NCI-H1105 treated with DMSO at 0.1 percent for 48 hours (cell line): ENCODE measurements around the gene LATS1.

Source experiments
- DNase-seq: peaks from one replicate; lab custom pipeline; 2025; lab: John Stamatoyannopoulos, UW

LATS1 gene

DNA sequence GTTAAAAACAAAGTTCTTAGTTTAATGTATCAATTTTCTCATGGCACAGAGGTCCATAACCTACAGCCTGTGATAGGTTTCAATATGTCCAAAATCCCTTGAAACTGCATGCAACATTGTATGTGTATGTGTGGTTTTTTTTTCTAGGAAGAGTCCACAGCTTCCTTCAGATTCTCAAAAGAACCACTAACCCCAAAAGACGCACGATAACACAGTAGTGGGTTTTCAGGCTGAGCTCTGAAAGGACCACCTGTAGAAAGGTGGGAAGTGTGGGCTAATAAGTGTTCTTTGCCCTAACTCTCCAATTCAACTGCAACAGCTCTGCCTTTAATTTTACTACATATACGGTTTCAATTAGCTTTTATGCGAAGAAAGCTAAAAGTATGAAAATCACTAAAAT lies 57.9 kb downstream of the LATS1 start:
- DNase-seq: no peak

DNA sequence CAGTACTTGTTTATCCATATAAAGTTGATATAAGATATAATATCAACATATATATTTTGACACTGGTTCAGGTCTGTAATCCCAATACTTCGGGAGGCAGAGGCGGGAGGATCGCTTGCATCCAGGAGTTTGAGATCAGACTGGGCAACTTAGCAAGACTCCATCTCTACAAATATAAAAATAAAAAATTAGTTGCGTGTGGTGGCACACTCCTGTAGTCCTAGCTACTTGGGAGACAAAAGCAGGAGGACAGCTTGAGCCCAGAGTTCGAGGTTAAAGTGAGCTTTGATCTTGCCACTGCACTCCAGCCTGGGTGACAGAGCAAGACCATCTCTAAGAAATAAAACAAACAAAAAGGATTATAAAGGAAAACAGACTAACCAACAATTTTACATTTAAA lies 60.5 kb downstream of the LATS1 start:
- DNase-seq: no peak

DNA sequence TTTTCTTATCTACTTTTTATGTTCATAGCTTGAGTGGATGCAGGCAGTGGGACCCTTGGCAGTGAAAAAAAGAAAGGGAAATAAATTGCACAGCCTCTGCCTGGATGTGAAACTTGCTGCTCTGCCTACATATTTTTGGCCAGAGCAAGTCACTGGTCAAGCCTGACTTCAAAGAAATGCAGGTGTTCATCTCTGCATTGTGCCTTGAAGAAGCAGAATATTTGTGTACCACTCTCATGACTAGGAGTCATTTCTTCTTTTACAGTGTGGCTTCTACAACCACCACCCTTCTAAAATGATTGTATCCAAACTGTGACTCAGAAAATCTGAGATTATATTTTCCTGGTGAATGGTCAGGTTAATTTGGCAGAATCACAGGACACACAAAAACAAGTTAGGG lies 66.8 kb downstream of the LATS1 start:
- DNase-seq: no peak

DNA sequence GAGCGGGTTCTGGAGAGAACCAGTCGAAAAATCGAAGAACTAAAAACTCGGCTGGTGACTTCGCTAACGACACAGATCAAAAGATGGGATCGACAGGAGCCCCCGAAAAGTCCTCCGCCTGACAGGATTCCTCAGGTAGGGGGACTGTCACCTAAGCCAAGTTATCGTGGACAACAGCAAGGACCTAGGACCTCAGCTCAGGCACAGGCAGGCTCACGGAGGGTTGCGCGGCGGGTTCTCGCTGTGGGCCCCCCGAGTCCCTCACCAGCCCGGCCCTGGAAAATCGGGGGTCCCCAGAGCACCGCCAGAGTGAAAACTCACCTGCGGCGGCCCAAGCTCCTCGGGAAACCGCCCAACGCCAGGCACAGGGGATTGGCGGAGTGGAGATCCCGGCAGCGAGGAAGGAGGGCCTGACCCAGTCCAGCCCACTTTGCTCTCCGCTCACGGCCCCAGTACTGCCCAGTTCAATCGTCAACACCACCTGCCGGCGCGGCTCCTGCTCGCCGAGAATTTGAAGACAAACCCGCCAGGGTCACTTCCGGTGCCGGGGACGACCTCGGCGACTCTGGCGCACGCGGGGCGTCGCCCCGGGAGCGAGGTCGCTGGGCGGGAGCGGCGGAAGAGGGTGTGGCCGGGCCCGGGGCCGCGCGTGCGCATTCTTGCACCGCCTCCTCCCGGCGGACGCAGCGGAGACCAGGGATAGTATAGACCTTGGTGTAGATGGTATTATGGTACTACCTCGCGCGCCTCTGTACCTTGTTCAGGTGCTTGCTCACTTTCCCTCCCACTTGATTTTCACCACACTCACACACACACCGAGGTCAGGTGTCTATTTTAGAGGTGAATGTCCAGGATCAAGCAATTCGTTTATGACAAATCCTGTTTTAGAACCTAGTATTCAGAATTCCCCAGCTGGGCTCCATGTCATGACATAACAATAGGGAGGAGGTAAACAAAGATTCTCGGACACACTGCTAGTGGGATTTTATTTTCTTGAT lies 69.5 kb downstream of the LATS1 start, which contains the start of gene KATNA1:
Gene KATNA1 (minus strand): TSS at position 567 of the 998 bp plus-strand sequence. CDS start 10,167 bp downstream, outside the sequence.
- DNase-seq: peak; percentile 90

DNA sequence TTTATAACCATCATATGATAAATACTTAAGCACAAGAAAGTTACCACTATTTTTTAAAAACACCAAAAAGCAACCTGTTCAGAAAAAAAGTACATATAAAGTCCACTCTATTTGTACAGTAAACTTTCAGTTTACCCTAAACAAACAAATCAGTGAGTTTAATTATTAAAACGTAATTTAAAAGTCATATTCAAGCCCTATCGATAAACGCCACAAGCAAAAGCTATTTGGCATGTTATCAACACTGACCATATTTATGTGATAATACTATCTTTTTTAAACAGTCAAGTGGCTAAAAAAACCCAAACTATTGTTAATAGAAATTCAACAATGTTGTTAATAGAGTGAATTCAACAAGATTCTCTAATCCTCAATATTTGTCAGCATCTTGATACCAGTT lies 71.3 kb downstream of the LATS1 start:
- no peak for DNase-seq

DNA sequence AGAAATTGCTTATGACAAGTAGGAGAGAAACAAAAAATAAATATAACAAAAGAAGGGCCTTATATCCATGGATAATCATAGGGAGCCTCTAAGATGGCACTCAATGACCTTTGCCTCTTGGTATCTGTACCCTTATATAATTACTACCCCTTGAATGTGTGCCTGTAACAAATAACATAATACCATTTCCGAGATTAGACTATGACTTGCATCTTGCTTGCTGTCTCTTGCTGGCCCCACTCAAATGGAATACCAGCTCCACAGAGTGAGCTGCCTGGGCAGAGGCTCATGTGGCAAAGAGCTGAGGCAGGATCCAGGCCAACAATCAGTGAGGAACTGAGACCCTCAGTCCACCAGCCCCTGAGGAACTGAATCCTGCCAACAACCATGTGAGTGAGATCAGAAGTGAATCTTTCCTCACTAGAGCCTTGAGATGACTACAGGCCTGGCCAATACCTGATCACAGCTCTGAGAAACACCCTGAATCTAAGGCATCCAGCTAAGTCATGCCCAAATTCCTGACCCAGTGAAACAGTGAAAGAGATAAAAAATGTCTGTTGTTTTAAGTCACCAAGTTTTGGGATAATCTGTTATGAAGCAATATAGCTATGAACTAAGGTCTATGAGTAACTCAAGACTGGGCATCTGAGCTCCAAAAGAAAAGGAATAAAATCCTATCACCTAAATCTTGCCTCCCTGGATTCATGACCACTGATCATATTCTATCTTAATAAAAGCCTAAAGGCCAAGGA lies 74.9 kb downstream of the LATS1 start:
- no peak for DNase-seq

DNA sequence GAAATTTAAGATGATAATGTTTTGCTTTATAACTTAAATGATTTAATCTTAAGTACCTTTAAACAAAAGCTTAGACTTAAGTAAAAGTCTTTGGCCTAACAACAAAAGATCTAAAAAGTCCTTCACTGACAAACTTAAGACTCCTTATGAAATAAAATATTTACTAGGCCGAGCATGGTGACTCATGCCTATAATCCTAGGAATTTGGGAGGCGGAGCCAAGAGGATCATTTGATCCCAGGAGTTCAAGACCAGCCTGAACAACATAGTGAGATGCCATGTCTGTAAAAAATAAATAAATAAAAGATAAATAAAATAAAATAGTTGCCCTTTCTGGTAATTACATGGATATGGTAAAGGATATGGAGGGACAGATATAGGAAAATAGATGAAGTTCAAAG lies 81.8 kb downstream of the LATS1 start:
- no peak for DNase-seq

DNA sequence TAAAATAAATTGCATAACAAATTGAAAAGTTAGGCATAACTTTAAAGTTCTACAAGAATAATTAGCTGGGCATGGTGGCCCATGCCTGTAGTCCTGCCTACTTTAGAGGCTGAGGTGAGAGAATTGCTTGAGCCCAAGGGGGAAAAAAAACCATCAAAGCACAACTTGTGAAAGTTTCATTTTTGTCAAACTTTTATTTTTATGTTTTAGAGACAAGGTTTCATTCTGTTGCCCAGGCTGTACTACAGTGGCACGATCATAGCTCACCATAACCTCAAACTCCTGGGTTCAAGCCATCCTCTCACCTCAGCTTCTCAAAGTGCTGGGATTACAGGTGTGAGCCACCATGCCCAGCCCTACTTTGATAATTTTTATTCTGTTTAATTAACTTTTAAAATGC lies 83.6 kb downstream of the LATS1 start:
- DNase-seq: no peak

DNA sequence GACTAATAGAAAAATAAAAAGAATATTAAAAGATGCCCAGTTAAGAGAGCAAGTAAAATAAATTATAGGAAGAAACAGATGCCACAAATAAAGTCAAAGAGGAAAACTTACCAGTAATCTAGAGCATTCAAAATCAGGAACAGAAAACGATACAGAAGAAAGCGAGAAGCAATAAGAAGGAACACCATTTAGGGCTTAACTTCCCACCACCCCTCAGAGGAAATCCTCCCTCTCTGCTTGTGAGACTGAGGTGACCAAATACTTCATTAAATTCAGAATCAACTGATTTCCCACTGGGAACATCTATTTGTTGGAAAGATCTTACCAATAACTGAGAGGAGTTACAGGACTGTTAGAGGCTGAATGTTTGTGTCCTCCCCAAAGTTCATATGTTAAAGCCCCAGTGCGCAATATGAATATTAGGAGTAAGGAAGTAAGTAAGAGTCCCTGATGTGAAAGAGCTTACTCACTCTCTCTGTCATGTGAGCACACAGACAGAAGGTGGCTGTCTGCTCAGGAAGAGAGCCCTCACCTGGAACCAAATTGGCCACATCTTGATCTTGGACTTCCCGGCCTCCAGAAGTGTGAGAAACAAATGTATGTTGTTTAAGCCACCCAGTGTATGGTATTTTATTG lies 88.9 kb downstream of the LATS1 start:
- no peak for DNase-seq

DNA sequence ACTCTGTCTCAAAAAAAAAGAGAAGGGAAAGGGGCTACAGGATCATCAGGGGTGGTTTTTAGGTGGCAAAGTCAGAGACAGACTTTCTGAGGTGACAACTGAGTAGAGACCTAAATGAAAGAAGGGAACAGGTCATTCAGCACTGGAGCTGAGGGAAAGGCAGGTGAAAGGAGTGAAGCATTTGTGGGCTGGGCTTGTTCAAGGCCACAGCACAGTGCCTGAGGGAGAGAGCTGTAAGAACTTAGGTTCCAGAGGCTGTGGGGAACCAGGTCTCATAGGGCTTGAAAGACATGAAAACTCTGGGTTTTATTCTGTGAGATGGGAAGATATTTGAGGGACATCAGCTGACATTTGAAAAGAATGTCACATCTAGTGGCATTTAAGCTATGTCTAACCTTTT lies 90.2 kb downstream of the LATS1 start:
- no peak for DNase-seq

DNA sequence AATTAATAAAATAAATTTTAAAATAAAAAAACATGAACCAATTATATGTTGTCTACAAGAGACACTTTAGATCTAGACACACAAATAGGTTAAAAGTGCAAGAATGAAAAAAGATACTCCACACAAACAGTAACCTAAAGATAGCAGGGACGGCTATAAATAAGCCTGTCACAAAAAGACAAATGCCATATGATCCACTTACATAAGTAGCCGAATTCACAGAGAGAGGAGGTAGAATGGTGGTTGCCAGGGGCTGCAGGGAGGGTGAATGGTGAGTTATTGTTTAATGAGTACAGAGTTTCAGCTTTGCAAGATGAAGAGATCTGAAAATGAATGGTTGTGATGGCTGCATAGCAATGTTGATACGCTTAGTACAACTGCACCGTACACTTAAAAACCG lies 102.1 kb downstream of the LATS1 start:
- DNase-seq: no peak

DNA sequence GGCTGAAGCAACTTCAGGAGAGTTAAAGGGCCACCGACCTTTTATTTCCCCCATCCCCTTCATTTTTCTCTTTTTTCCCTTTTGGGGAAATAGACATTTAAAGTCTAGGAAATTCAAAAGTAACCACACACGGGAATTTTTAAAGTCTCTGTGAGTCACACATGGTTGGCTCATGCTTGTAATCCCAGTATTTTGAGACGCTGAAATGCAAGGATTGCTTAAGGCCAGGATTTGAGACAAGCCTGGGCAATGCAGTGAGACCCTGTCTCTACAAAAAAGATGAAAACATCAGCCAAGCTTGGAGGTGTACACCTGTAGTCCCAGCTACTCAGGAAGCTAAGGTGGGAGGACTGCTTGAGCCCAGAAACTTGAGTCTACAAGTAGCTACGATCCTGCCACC lies 103.6 kb downstream of the LATS1 start:
- DNase-seq: no peak

DNA sequence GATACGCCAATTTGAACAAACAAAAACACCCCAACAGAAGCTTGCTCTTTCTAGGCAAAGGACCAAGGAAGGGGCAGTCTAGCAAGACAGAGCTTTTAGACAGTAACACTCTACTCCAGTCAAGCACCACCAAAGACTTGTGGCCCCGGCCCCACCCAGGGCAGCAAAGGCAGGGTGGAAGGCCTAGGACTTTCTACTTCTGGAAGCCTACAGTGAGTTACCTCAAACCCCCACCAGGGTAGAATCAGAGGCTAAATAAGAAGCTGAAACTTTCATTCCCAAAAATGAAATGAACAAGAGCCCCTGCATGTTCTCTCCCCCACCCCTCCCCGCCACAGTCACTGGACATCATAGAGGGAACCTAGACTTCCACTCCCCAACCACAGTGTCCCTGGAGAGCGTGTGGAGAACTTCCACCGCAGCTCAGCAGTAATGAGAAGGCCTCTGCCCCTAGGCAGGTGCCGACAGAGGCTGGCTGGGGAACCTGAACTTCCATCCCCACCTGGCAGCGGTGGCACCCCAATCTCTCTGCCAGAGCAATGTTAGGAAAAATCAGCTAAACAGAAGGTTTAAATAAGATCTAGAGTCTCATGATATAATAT lies 109.4 kb downstream of the LATS1 start:
- no peak for DNase-seq
